H1 (cell line): ENCODE results near the gene CEACAM21. TPM values are rescaled to one million over a fixed set of nuclear protein-coding genes. Genes with fewer than 3 reads are reported as not detected.

Source experiments
- ASH2L ChIP-seq: fragments of 200-600, 300-600 bp; sonication (generic); IDR thresholded peaks from one replicate; pipeline ENCODE4 v1.7.1; 2017; ENCODE audit warnings: low read length
- CBX5 ChIP-seq: fragments of 300-800, 300-1000 bp; sonication (generic); IDR thresholded peaks from 2 replicates; pipeline ENCODE4 v1.7.1; 2016; ENCODE audit warnings: antibody characterized with exemption, low read length, low read depth
- CHD2 ChIP-seq: IDR thresholded peaks from 2 replicates; pipeline ENCODE4 v1.6.1; 2012; ENCODE audit warnings: low read length, improper control_type of control experiment
- CTBP2 ChIP-seq: IDR thresholded peaks from 2 replicates; pipeline ENCODE4 v1.7.0; 2011; ENCODE audit warnings: borderline replicate concordance, mild to moderate bottlenecking, moderate library complexity, mixed read lengths, low read length; ENCODE audit not compliant: insufficient read depth, insufficient read length
- GTF2F1 ChIP-seq: IDR thresholded peaks from 2 replicates; pipeline ENCODE4 v1.6.1; 2012; ENCODE audit warnings: low read depth, low read length, improper control_type of control experiment, borderline replicate concordance
- HDAC6 ChIP-seq: IDR thresholded peaks from one replicate; pipeline ENCODE4 v1.7.1; 2012; ENCODE audit warnings: low read depth, mild to moderate bottlenecking, inconsistent platforms, low read length, moderate library complexity
- KDM4A ChIP-seq: IDR thresholded peaks from one replicate; pipeline ENCODE4 v1.7.1; 2012; ENCODE audit warnings: low read depth, mild to moderate bottlenecking, moderate library complexity, low read length, inconsistent platforms; ENCODE audit not compliant: severe bottlenecking
- KDM5A ChIP-seq: fragments of 200-600 bp; IDR thresholded peaks from 2 replicates; pipeline ENCODE4 v1.7.1; 2012; ENCODE audit warnings: mild to moderate bottlenecking, low read length, inconsistent platforms, mixed read lengths
- NANOG ChIP-seq: IDR thresholded peaks from 2 replicates; pipeline ENCODE4 v1.6.1; 2011; ENCODE audit warnings: low read length, low read depth, mild to moderate bottlenecking, inconsistent platforms; ENCODE audit not compliant: insufficient read depth, poor library complexity, severe bottlenecking
- POLR2A ChIP-seq, 2 experiments: IDR thresholded peaks; 1 replicate in 1 of 2; 2 replicates in 1 of 2; pipeline ENCODE4 v1.6.1; 2011; ENCODE audit warnings: low read depth in 2 of 2, low read length in 2 of 2, mild to moderate bottlenecking in 2 of 2; ENCODE audit errors: control extremely low read depth in 1 of 2
- SIN3A ChIP-seq, 2 experiments: IDR thresholded peaks in 1 of 2; conservative IDR thresholded peaks in 1 of 2; 2 replicates each; pipeline ENCODE4 v1.6.1; 2011 to 2012; ENCODE audit warnings: low read length in 2 of 2, improper control_type of control experiment in 1 of 2, low read depth in 1 of 2, mild to moderate bottlenecking in 1 of 2
- SP4 ChIP-seq: IDR thresholded peaks from 2 replicates; pipeline ENCODE4 v1.6.1; 2012; ENCODE audit warnings: low read length, inconsistent platforms
- polyA plus RNA-seq, 7 experiments: library from polyadenylated mRNA; depleted of rRNA in 3 of 7; stranded (reverse) in 5 of 7; unstranded in 2 of 7; fragments of >200 nt in 5 of 7; fragments of 200-250 nt in 2 of 7; gene quantifications; 1 replicate in 5 of 7; 2 replicates in 1 of 7; 4 replicates in 1 of 7; pipeline versions ENCODE4 v1.2.1 to v1.2.3, GENCODE V29; 2011 to 2013; ENCODE audit warnings: missing spikeins in 2 of 7, mixed read lengths in 2 of 7
- total RNA-seq: library from RNA; stranded (reverse); fragmentation: NEBNext Ultra II Directional; extraction: Animal tissue kit (Norgen Biotek cat#: 25700); gene quantifications from 2 replicates; pipeline ENCODE4 v1.2.1, GENCODE V29; 2021
- TF ChIP-seq, protein P1 (sequence below): fragments of 300-600 bp; sonication (generic); IDR thresholded peaks from 2 replicates; pipeline ENCODE4 v1.7.1; 2012; ENCODE audit warnings: low read length, moderate library complexity, mild to moderate bottlenecking, inconsistent platforms; ENCODE audit not compliant: insufficient replicate concordance

CEACAM21 gene
- total and polyA plus RNA-seq, 2 of the 8 experiments (the other 6 are each of a cell fraction or from before 2014, with no cell fraction given) = not detected

DNA sequence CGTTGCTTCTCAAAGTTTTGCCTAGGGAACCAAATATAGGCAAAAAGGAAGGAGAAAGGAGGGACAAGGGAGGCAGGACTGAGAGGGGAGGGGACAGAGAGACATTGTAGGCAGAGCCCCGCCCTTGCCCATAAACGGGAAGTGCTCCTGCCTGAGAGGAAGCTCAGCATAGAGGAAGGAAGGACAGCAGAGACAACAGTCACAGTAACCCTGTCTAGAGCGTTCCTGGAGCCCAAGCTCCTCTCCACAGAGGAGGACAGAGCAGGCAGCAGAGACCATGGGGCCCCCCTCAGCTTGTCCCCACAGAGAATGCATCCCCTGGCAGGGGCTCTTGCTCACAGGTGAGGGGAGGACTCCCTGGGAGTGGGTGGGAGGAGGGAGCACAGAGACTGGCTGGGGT is at the start of gene CEACAM21 (continued):
- TF ChIP-seq, protein P1, sequence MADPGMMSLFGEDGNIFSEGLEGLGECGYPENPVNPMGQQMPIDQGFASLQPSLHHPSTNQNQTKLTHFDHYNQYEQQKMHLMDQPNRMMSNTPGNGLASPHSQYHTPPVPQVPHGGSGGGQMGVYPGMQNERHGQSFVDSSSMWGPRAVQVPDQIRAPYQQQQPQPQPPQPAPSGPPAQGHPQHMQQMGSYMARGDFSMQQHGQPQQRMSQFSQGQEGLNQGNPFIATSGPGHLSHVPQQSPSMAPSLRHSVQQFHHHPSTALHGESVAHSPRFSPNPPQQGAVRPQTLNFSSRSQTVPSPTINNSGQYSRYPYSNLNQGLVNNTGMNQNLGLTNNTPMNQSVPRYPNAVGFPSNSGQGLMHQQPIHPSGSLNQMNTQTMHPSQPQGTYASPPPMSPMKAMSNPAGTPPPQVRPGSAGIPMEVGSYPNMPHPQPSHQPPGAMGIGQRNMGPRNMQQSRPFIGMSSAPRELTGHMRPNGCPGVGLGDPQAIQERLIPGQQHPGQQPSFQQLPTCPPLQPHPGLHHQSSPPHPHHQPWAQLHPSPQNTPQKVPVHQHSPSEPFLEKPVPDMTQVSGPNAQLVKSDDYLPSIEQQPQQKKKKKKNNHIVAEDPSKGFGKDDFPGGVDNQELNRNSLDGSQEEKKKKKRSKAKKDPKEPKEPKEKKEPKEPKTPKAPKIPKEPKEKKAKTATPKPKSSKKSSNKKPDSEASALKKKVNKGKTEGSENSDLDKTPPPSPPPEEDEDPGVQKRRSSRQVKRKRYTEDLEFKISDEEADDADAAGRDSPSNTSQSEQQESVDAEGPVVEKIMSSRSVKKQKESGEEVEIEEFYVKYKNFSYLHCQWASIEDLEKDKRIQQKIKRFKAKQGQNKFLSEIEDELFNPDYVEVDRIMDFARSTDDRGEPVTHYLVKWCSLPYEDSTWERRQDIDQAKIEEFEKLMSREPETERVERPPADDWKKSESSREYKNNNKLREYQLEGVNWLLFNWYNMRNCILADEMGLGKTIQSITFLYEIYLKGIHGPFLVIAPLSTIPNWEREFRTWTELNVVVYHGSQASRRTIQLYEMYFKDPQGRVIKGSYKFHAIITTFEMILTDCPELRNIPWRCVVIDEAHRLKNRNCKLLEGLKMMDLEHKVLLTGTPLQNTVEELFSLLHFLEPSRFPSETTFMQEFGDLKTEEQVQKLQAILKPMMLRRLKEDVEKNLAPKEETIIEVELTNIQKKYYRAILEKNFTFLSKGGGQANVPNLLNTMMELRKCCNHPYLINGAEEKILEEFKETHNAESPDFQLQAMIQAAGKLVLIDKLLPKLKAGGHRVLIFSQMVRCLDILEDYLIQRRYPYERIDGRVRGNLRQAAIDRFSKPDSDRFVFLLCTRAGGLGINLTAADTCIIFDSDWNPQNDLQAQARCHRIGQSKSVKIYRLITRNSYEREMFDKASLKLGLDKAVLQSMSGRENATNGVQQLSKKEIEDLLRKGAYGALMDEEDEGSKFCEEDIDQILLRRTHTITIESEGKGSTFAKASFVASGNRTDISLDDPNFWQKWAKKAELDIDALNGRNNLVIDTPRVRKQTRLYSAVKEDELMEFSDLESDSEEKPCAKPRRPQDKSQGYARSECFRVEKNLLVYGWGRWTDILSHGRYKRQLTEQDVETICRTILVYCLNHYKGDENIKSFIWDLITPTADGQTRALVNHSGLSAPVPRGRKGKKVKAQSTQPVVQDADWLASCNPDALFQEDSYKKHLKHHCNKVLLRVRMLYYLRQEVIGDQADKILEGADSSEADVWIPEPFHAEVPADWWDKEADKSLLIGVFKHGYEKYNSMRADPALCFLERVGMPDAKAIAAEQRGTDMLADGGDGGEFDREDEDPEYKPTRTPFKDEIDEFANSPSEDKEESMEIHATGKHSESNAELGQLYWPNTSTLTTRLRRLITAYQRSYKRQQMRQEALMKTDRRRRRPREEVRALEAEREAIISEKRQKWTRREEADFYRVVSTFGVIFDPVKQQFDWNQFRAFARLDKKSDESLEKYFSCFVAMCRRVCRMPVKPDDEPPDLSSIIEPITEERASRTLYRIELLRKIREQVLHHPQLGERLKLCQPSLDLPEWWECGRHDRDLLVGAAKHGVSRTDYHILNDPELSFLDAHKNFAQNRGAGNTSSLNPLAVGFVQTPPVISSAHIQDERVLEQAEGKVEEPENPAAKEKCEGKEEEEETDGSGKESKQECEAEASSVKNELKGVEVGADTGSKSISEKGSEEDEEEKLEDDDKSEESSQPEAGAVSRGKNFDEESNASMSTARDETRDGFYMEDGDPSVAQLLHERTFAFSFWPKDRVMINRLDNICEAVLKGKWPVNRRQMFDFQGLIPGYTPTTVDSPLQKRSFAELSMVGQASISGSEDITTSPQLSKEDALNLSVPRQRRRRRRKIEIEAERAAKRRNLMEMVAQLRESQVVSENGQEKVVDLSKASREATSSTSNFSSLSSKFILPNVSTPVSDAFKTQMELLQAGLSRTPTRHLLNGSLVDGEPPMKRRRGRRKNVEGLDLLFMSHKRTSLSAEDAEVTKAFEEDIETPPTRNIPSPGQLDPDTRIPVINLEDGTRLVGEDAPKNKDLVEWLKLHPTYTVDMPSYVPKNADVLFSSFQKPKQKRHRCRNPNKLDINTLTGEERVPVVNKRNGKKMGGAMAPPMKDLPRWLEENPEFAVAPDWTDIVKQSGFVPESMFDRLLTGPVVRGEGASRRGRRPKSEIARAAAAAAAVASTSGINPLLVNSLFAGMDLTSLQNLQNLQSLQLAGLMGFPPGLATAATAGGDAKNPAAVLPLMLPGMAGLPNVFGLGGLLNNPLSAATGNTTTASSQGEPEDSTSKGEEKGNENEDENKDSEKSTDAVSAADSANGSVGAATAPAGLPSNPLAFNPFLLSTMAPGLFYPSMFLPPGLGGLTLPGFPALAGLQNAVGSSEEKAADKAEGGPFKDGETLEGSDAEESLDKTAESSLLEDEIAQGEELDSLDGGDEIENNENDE = no peak
- TF ChIP-seq KDM5A = no peak
- TF ChIP-seq NANOG = no peak
- TF ChIP-seq GTF2F1 = no peak
- TF ChIP-seq KDM4A = no peak
- no peak for TF ChIP-seq CHD2
- no peak for TF ChIP-seq ASH2L
- TF ChIP-seq CBX5 = no peak
- no peak for TF ChIP-seq POLR2A (IDR thresholded peaks at IDR 0.05; ENCODE audit: control extremely low read depth in 1 of 2, low read depth in 2 of 2, low read length in 2 of 2)
- no peak for TF ChIP-seq SP4
- TF ChIP-seq HDAC6 = no peak
- TF ChIP-seq SIN3A (conservative IDR thresholded peaks at IDR 0.05 in 1 of 2, IDR thresholded peaks at IDR 0.05 in 1 of 2; ENCODE audit: low read depth in 1 of 2, low read length in 2 of 2) = no peak
- no peak for TF ChIP-seq CTBP2
